Mammary epithelial cell (primary cell): ENCODE measurements around the gene MT1M.

Experiments
- EZH2 ChIP-seq: IDR thresholded peaks from 2 replicates; pipeline ENCODE4 v1.6.1; 2012; ENCODE audit warnings: low read length, inconsistent platforms, borderline replicate concordance
- TF ChIP-seq, protein P1 (sequence below), 2 donors: IDR thresholded peaks in 1 of 2; conservative IDR thresholded peaks in 1 of 2; 2 replicates each; pipeline ENCODE4 v1.5.1; 2011 to 2012; ENCODE audit warnings: inconsistent platforms in 2 of 2, low read length in 2 of 2, mild to moderate bottlenecking in 2 of 2, control low read depth in 1 of 2, low read depth in 1 of 2; ENCODE audit not compliant: insufficient read depth in 1 of 2; ENCODE audit errors: extremely low read depth in 1 of 2

DNA sequence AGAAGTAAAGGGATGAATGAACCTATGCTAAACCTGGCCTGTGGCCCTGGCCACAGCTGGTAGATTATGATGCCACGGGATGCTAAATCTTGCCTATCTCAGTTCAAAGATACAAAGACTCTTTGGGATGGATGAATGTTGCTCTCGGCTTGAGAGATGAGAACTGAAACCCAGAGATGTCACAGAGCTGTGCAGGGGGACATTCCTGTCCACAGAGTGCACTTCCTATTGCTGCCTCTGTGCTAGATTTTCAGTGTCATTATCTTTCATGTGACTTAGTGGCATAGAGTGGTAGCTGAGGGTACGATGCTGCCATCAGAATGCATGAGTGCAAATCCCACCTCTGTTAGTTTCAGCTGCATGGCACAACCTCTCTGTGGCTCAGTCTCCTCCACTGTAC, 2.3 kb upstream of the MT1M start:
- TF ChIP-seq, protein P1, sequence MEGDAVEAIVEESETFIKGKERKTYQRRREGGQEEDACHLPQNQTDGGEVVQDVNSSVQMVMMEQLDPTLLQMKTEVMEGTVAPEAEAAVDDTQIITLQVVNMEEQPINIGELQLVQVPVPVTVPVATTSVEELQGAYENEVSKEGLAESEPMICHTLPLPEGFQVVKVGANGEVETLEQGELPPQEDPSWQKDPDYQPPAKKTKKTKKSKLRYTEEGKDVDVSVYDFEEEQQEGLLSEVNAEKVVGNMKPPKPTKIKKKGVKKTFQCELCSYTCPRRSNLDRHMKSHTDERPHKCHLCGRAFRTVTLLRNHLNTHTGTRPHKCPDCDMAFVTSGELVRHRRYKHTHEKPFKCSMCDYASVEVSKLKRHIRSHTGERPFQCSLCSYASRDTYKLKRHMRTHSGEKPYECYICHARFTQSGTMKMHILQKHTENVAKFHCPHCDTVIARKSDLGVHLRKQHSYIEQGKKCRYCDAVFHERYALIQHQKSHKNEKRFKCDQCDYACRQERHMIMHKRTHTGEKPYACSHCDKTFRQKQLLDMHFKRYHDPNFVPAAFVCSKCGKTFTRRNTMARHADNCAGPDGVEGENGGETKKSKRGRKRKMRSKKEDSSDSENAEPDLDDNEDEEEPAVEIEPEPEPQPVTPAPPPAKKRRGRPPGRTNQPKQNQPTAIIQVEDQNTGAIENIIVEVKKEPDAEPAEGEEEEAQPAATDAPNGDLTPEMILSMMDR (conservative IDR thresholded peaks at IDR 0.05 in 1 of 2, IDR thresholded peaks at IDR 0.05 in 1 of 2; ENCODE audit: extremely low read depth in 1 of 2, insufficient read depth in 1 of 2, low read depth in 1 of 2, low read length in 2 of 2), result no peak
- no peak for TF ChIP-seq EZH2
